ENCODE data around the gene KIAA0825. TPM values are rescaled to one million over a fixed set of nuclear protein-coding genes. Genes with fewer than 3 reads are reported as not detected.

The KIAA0825 gene
- total RNA-seq, 1 experiment from 2014 or later = 0.07 TPM

DNA sequence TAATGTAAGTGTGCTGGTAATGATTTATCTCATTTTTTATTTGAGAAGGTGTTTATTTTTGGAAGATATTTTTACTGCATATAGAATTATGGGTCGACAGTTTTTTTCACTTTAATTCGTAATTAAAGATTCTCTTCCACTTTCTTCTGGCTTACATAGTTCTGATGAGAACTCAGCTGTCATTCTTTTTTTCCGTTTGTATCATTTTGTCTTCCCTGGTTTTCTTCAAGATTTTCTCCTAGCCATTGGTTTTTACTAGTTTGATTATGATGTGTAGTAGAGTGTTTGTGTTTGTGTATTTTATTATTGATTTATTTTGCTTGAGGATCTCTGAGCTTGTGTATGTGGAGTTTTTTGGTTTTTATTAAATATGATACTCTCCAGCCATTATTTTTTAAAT lies 21.8 kb upstream of the KIAA0825 start:
- POLR2A ChIA-PET (ENCODE audit: unreplicated experiment) = no interaction called here
- CTCF ChIA-PET = no interaction called here
- intact Hi-C loops (cut with micrococcal nuclease) = no loop called here

DNA sequence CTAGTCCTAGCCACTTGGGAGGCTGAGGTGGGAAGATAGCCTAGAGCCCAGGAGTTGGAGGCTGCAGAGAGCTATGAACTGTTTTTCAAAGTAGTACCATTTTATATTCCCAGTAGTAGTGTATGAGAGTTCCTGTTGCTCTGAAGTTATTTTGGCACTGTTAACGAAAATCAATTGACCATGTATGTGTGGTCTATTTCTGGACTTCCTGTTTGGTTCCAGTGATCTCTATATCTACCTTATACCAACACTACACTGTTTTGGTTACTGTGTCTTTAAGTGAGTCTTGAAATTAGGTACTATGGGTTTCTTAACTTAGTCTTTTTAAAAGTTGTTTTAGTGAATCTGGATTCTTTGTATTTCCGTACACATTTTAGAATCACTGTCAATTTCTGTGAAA lies 13.6 kb upstream of the KIAA0825 start:
- Histone ChIP-seq H3K27ac (ENCODE audit: low read length) (no peak overlapping the region), H3K27me3 (ENCODE audit: low read length) (no peaks in the 10 kb centered on the region), H3K9me2 (replicated peaks; ENCODE audit: low read length) (no peaks in the 10 kb centered on the region), H2AFZ (ENCODE audit: low read length) (no peak overlapping the region), H3K4me1 (ENCODE audit: insufficient read depth, low read length) (no peaks in the 10 kb centered on the region), H4K20me1 (ENCODE audit: low read length) (no peaks in the 10 kb centered on the region), H3K4me2 (ENCODE audit: low read length) (no peak overlapping the region), H3K9ac (ENCODE audit: low read length) (no peak overlapping the region), H3K36me3 (ENCODE audit: low read depth, low read length) (peaks cover 45% of the 10 kb centered on the region), H3F3A (ENCODE audit: low read length, unreplicated experiment) (no peaks in the 10 kb centered on the region), H3K79me2 (ENCODE audit: low read length) (no peaks in the 10 kb centered on the region; the same call in 1 of the 2 replicates), H3K4me3 (ENCODE audit: low read length) (no peak overlapping the region), H3K9me3 (ENCODE audit: low read length) (no peaks in the 10 kb centered on the region)
- intact Hi-C loops (cut with micrococcal nuclease) = no loop called here
- no TSS peak for BruUV-seq (replicated peaks)
- TF ChIP-seq, protein P1, sequence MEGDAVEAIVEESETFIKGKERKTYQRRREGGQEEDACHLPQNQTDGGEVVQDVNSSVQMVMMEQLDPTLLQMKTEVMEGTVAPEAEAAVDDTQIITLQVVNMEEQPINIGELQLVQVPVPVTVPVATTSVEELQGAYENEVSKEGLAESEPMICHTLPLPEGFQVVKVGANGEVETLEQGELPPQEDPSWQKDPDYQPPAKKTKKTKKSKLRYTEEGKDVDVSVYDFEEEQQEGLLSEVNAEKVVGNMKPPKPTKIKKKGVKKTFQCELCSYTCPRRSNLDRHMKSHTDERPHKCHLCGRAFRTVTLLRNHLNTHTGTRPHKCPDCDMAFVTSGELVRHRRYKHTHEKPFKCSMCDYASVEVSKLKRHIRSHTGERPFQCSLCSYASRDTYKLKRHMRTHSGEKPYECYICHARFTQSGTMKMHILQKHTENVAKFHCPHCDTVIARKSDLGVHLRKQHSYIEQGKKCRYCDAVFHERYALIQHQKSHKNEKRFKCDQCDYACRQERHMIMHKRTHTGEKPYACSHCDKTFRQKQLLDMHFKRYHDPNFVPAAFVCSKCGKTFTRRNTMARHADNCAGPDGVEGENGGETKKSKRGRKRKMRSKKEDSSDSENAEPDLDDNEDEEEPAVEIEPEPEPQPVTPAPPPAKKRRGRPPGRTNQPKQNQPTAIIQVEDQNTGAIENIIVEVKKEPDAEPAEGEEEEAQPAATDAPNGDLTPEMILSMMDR (conservative IDR thresholded peaks at IDR 0.05; ENCODE audit: low read depth, low read length) = no peak
- TF ChIP-seq EZH2phosphoT487 (IDR thresholded peaks at IDR 0.05; ENCODE audit: borderline replicate concordance, low read length) (no peak), EZH2 (IDR thresholded peaks at IDR 0.05; ENCODE audit: low read length, unreplicated experiment) (no peak)
- no peak for DNase-seq
- ATAC-seq = no peak
- POLR2A ChIA-PET (ENCODE audit: unreplicated experiment) = no interaction called here
- CTCF ChIA-PET = no interaction called here

More for the DNA sequence above, 21.8 kb upstream of the KIAA0825 start:
- TF ChIP-seq EZH2 (IDR thresholded peaks at IDR 0.05; ENCODE audit: low read length, unreplicated experiment) (no peak), EZH2phosphoT487 (IDR thresholded peaks at IDR 0.05; ENCODE audit: borderline replicate concordance, low read length) (no peak)
- TF ChIP-seq, protein P1 (conservative IDR thresholded peaks at IDR 0.05; ENCODE audit: low read depth, low read length) = no peak
- ATAC-seq = no peak
- H3K27ac ChIP-seq (ENCODE audit: low read length) = no peak overlapping the region
- no peaks in the 10 kb centered on the region for H4K20me1 ChIP-seq (ENCODE audit: low read length)
- no peaks in the 10 kb centered on the region for H3K27me3 ChIP-seq (ENCODE audit: low read length)
- peaks cover 34% of the 10 kb centered on the region for H3K36me3 ChIP-seq (ENCODE audit: low read depth, low read length)
- H3K9me2 ChIP-seq (replicated peaks; ENCODE audit: low read length) = no peaks in the 10 kb centered on the region
- H3K4me3 ChIP-seq (ENCODE audit: low read length) = no peak overlapping the region
- H3K79me2 ChIP-seq (ENCODE audit: low read length) = no peaks in the 10 kb centered on the region
- no peaks in the 10 kb centered on the region for H3F3A ChIP-seq (ENCODE audit: low read length, unreplicated experiment)
- no peak overlapping the region for H3K9ac ChIP-seq (ENCODE audit: low read length)
- no peaks in the 10 kb centered on the region for H3K9me3 ChIP-seq (ENCODE audit: low read length)
- H2AFZ ChIP-seq (ENCODE audit: low read length) = no peak overlapping the region
- no peak for DNase-seq
- H3K4me1 ChIP-seq (ENCODE audit: insufficient read depth, low read length) = no peaks in the 10 kb centered on the region
- no peak overlapping the region for H3K4me2 ChIP-seq (ENCODE audit: low read length)
- BruUV-seq (replicated peaks) = no TSS peak

DNA sequence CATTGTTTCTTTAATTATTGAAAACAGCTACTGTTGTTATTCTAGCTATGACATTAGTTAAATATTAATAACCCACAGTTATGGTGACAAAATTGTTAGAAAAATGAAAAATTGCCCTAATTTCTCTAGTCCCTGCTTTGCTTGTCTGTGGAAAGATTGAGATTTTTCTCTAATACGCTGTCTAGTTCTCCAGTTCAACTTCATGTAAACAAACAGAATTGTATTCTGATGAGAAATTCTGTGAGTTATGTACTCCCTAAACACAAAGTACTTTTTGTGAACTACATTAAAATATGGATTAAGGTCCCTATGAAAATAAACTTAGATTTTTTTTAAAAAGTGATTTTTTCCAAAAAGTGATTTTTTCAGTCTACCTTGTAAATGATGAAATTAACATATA lies 8.8 kb upstream of the KIAA0825 start:
- Histone ChIP-seq H2AFZ (ENCODE audit: low read length) (no peak overlapping the region), H3K9ac (ENCODE audit: low read length) (no peak overlapping the region), H3K4me3 (ENCODE audit: low read length) (no peak overlapping the region), H3K27me3 (ENCODE audit: low read length) (no peaks in the 10 kb centered on the region), H3K79me2 (ENCODE audit: low read length) (peaks cover 8% of the 10 kb centered on the region), H4K20me1 (ENCODE audit: low read length) (no peaks in the 10 kb centered on the region), H3F3A (ENCODE audit: low read length, unreplicated experiment) (no peaks in the 10 kb centered on the region), H3K9me3 (ENCODE audit: low read length) (no peaks in the 10 kb centered on the region), H3K4me1 (ENCODE audit: insufficient read depth, low read length) (no peaks in the 10 kb centered on the region), H3K36me3 (ENCODE audit: low read depth, low read length) (peaks cover 24% of the 10 kb centered on the region), H3K4me2 (ENCODE audit: low read length) (no peak overlapping the region), H3K9me2 (replicated peaks; ENCODE audit: low read length) (no peaks in the 10 kb centered on the region), H3K27ac (ENCODE audit: low read length) (no peak overlapping the region)
- CTCF ChIA-PET = no interaction called here
- no TSS peak for BruUV-seq (replicated peaks)
- ATAC-seq (no peak), DNase-seq (no peak)
- TF ChIP-seq EZH2 (IDR thresholded peaks at IDR 0.05; ENCODE audit: low read length, unreplicated experiment) (no peak), EZH2phosphoT487 (IDR thresholded peaks at IDR 0.05; ENCODE audit: borderline replicate concordance, low read length) (no peak)
- TF ChIP-seq, protein P1 (conservative IDR thresholded peaks at IDR 0.05; ENCODE audit: low read depth, low read length) = no peak
- intact Hi-C loops (cut with micrococcal nuclease) = no loop called here
- POLR2A ChIA-PET (ENCODE audit: unreplicated experiment) = no interaction called here

Measured in PC-3 (cell line).